ENCODE data around the gene EXOSC5.

DNA sequence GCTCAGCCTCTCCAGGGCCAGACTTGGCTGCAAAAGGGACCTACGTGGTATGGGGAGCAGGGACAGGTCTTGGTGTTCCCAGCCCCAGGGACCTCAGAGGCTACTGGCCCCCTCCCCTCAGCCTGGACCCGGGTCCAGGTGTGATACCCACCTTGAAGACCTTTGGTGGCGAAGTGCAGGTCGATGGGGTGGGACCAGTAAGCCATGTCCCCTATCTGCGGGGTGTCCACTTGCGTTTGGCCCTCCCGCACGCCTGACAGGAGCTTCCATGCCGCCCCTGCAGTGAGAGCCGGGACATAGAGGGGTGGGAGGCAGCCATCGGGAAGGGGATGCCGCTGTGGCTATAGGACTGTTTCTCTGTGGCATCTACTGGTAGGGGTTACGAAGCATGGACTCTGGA lies 39.4 kb downstream of the EXOSC5 start:
- TF ChIP-seq EZH2 (IDR thresholded peaks at IDR 0.05): no peak
- TF ChIP-seq FOXP2 (optimal IDR thresholded peaks at IDR 0.05; ENCODE audit: control extremely low read depth, extremely low read length, insufficient read depth): no peak

Measured in SK-N-MC (cell line).